Measurements from ENCODE around the gene AQP6. TPM values are rescaled to one million over a fixed set of nuclear protein-coding genes. Genes with fewer than 3 reads are reported as not detected.

Gene AQP6
- not detected for total RNA-seq
- long read RNA-seq = 0 reads

- no peak for DNase-seq (ENCODE audit: low spot score)
Observed at GRCh38 chr12:49972641-49973360, at the start of gene AQP6. Gene AQP6, plus strand, starts transcription at chr12:49972947. Its CDS starts 227 bp downstream, at chr12:49973174.

GRCh38 chr12:49923035-49923644 is 49.6 kb upstream of the AQP6 start:
- DNase-seq (ENCODE audit: low spot score) = peak; percentile 85

- peak; percentile 74 for DNase-seq (ENCODE audit: low spot score)
Observed at GRCh38 chr12:49923880-49924556, 48.7 kb upstream of the AQP6 start.

GRCh38 chr12:49924628-49925246 is 48.0 kb upstream of the AQP6 start:
- DNase-seq (ENCODE audit: low spot score) = peak; percentile 71

- peak; percentile 78 for DNase-seq (ENCODE audit: low spot score)
Observed at GRCh38 chr12:49925433-49926204, 47.1 kb upstream of the AQP6 start.

- peak; percentile 72 for DNase-seq (ENCODE audit: low spot score)
Observed at GRCh38 chr12:49928471-49928870, 44.3 kb upstream of the AQP6 start.

GRCh38 chr12:49929581-49929980 is 43.2 kb upstream of the AQP6 start:
- DNase-seq (ENCODE audit: low spot score) = peak; percentile 82

GRCh38 chr12:49930515-49931288 is 42.0 kb upstream of the AQP6 start:
- DNase-seq (ENCODE audit: low spot score) = no peak

- DNase-seq (ENCODE audit: low spot score) = peak; percentile 83
Observed at GRCh38 chr12:49932023-49932422, 40.7 kb upstream of the AQP6 start.

GRCh38 chr12:49932533-49933130 is 40.1 kb upstream of the AQP6 start:
- peak; percentile 45 for DNase-seq (ENCODE audit: low spot score)

- peak; percentile 49 for DNase-seq (ENCODE audit: low spot score)
Observed at GRCh38 chr12:49933796-49934195, 39.0 kb upstream of the AQP6 start.

GRCh38 chr12:49934505-49934904 is 38.2 kb upstream of the AQP6 start:
- no peak for DNase-seq (ENCODE audit: low spot score)

GRCh38 chr12:49936925-49937324 is 35.8 kb upstream of the AQP6 start:
- DNase-seq (ENCODE audit: low spot score) = no peak

GRCh38 chr12:49937639-49938300 is 35.0 kb upstream of the AQP6 start:
- peak; percentile 62 for DNase-seq (ENCODE audit: low spot score)

GRCh38 chr12:49939307-49939706 is 33.4 kb upstream of the AQP6 start:
- DNase-seq (ENCODE audit: low spot score) = no peak

- peak; percentile 57 for DNase-seq (ENCODE audit: low spot score)
Observed at GRCh38 chr12:49939707-49940106, 33.0 kb upstream of the AQP6 start.

- DNase-seq (ENCODE audit: low spot score) = peak; percentile 45
Observed at GRCh38 chr12:49941556-49942511, 30.9 kb upstream of the AQP6 start.

- DNase-seq (ENCODE audit: low spot score) = peak; percentile 51
Observed at GRCh38 chr12:49942512-49942893, 30.2 kb upstream of the AQP6 start.

All from mesenteric fat pad (tissue), 1 donor.